ENCODE measurements around the gene DPY30. TPM values are rescaled to one million over a fixed set of nuclear protein-coding genes. Genes with fewer than 3 reads are reported as not detected.

Gene DPY30
- total and polyA plus RNA-seq, 2 experiments from 2014 or later: 156 to 518 TPM

- no peak for TF ChIP-seq ZNF462 (CRISPR knock-in tag; IDR thresholded peaks at IDR 0.05)
Observed at GRCh38 chr2:31992025-31992579, 47.5 kb downstream of the DPY30 start (continued).

- Histone ChIP-seq H3K4me1 (ENCODE audit: insufficient read depth) (no peaks in the 10 kb centered on the region), H3F3A (replicated peaks; ENCODE audit: low read depth) (no peaks in the 10 kb centered on the region), H3K9me2 (ENCODE audit: insufficient read depth) (no peaks in the 10 kb centered on the region), H3K27ac (ENCODE audit: low read depth) (no peak overlapping the region), H3K27me3 (ENCODE audit: insufficient read depth) (no peaks in the 10 kb centered on the region), H3K4me3 (no peak overlapping the region), H4K20me1 (replicated peaks; ENCODE audit: insufficient read depth) (peaks cover 29% of the 10 kb centered on the region), H3K36me3 (ENCODE audit: insufficient read depth) (no peaks in the 10 kb centered on the region), H2AFZ (no peak overlapping the region), H3K4me2 (no peak overlapping the region), H3K79me2 (replicated peaks; ENCODE audit: insufficient read depth) (peaks cover 100% of the 10 kb centered on the region)
- ATAC-seq (no peak), DNase-seq (ENCODE audit: low spot score) (no peak)
- H3K27ac Mint-ChIP-seq: no peak overlapping the region
- H3K9me3 Mint-ChIP-seq: no peaks in the 10 kb centered on the region
- H3K4me3 Mint-ChIP-seq: no peak overlapping the region
- H3K27me3 Mint-ChIP-seq (ENCODE audit: insufficient read depth, low read depth, poor library complexity): no peaks in the 10 kb centered on the region
- no peaks in the 10 kb centered on the region; the same call in 2 of the 3 replicates for H3K4me1 Mint-ChIP-seq
- H3K36me3 Mint-ChIP-seq (ENCODE audit: low read depth): no peaks in the 10 kb centered on the region
- TF ChIP-seq CTCF (conservative IDR thresholded peaks at IDR 0.05; ENCODE audit: low read depth in 2 of 2) (no peak), EZH2phosphoT487 (IDR thresholded peaks at IDR 0.05; ENCODE audit: unreplicated experiment) (no peak), REST (IDR thresholded peaks at IDR 0.05; ENCODE audit: unreplicated experiment) (no peak), ZNF114 (CRISPR knock-in tag; IDR thresholded peaks at IDR 0.05) (no peak), JUNB (IDR thresholded peaks at IDR 0.05; ENCODE audit: unreplicated experiment) (no peak), ETS1 (IDR thresholded peaks at IDR 0.05) (no peak), NANOG (IDR thresholded peaks at IDR 0.05; ENCODE audit: borderline replicate concordance) (no peak), POLR2AphosphoS5 (IDR thresholded peaks at IDR 0.05; ENCODE audit: low read depth) (no peak), ZNF331 (CRISPR knock-in tag; IDR thresholded peaks at IDR 0.05; ENCODE audit: low read depth) (no peak)
Observed at GRCh38 chr2:31989946-31990345, 49.7 kb downstream of the DPY30 start.
